ENCODE results near the gene LYST.

DNA sequence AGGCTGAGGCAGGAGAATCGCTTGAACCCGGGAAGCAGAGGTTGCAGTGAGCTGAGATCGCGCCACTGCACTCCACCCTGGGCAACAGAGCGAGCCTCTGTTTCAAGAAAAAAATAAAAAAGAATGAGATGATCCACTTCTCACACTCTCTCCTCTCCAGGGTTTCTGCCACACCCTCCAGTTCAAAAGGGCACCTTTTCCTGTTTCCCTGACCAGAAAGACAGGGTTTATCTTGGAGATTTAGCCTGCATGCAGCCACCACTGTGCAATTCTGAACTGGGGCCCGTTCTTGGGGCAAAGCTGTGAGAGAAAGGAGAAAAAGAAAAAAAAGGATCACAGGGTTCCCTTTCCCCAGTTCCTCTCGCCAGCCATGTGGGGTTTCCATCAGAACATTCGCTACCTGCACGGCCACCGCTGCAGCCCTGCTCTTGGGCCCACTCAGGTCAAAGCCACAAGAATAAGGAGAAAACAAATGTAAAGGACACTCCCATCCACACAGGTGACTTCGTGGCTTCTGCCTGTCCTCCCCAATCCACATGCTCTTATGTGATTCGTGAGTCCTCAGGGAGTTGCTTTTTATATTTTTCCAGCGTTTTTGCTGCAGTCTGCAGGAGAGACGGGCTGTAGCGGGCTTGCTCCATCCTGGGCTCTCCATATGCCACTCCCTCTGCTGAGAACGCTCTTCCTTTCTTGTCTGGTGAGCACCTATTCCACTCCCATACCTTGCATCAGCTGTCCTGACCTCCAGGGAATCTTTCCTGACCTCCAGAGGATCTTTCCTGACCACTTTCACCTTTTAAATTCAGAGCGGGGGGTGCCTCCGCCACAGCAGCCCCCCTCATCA is 243.5 kb downstream of the LYST start:
- no peak for TF ChIP-seq SIN3A (IDR thresholded peaks at IDR 0.05; ENCODE audit: borderline replicate concordance, insufficient read depth, low read length)
- TF ChIP-seq POLR2AphosphoS5 (IDR thresholded peaks at IDR 0.05; ENCODE audit: low read depth, low read length): no peak
- TF ChIP-seq, protein P1, sequence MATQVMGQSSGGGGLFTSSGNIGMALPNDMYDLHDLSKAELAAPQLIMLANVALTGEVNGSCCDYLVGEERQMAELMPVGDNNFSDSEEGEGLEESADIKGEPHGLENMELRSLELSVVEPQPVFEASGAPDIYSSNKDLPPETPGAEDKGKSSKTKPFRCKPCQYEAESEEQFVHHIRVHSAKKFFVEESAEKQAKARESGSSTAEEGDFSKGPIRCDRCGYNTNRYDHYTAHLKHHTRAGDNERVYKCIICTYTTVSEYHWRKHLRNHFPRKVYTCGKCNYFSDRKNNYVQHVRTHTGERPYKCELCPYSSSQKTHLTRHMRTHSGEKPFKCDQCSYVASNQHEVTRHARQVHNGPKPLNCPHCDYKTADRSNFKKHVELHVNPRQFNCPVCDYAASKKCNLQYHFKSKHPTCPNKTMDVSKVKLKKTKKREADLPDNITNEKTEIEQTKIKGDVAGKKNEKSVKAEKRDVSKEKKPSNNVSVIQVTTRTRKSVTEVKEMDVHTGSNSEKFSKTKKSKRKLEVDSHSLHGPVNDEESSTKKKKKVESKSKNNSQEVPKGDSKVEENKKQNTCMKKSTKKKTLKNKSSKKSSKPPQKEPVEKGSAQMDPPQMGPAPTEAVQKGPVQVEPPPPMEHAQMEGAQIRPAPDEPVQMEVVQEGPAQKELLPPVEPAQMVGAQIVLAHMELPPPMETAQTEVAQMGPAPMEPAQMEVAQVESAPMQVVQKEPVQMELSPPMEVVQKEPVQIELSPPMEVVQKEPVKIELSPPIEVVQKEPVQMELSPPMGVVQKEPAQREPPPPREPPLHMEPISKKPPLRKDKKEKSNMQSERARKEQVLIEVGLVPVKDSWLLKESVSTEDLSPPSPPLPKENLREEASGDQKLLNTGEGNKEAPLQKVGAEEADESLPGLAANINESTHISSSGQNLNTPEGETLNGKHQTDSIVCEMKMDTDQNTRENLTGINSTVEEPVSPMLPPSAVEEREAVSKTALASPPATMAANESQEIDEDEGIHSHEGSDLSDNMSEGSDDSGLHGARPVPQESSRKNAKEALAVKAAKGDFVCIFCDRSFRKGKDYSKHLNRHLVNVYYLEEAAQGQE (IDR thresholded peaks at IDR 0.05; ENCODE audit: insufficient read depth in 1 of 2, low read depth in 2 of 2, low read length in 2 of 2): no peak
- no peak for TF ChIP-seq FOXP2 (optimal IDR thresholded peaks at IDR 0.05; ENCODE audit: borderline replicate concordance, extremely low read depth, extremely low read length, insufficient read depth)

All from PFSK-1 (cell line).